ENCODE measurements around the gene LEFTY2.

GRCh38 chr1:225914947-225915346 lies 26.1 kb downstream of the LEFTY2 start:
- TF ChIP-seq POLR2A (IDR thresholded peaks at IDR 0.05) (no peak), CTCF (IDR thresholded peaks at IDR 0.05) (no peak)
